GM19351 (cell line): Measurements from ENCODE around the gene SLC44A1.

Source experiments
- ATAC-seq: cut with Tn5 transposase; IDR thresholded peaks from one replicate; pipeline ENCODE4 v1.9.1; 2021; ENCODE audit warnings: mild to moderate bottlenecking, moderate library complexity; ENCODE audit not compliant: unreplicated experiment

The SLC44A1 gene

DNA sequence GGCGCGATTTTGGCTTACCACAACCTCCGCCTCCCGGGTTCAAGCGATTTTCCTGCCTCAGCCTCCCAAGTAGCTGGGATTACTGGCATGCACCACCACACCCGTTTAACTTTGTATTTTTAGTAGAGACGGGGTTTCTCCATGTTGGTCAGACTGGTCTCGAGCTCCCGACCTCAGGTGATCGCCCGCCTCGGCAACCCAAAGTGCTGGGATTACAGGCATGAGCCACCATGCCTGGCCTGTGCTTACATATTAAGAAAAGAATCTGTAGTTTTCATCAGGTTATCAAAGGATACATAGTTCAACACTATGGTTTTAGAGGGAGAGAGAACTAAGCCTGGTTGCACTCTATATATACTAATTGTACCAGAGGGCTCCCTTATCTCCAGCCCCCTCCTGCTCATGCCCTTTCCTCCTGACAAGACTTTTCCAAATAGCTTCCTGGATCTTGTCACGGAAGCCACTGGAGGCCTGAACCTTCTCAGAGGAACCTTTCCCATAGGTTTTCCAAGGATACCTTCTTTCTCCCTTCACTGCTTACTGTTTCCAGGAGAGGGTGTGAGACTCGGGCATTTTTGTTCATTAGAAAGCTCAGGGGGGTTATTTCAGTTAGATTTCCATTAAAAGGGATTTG, 53.1 kb downstream of the SLC44A1 start:
- no peak for ATAC-seq

DNA sequence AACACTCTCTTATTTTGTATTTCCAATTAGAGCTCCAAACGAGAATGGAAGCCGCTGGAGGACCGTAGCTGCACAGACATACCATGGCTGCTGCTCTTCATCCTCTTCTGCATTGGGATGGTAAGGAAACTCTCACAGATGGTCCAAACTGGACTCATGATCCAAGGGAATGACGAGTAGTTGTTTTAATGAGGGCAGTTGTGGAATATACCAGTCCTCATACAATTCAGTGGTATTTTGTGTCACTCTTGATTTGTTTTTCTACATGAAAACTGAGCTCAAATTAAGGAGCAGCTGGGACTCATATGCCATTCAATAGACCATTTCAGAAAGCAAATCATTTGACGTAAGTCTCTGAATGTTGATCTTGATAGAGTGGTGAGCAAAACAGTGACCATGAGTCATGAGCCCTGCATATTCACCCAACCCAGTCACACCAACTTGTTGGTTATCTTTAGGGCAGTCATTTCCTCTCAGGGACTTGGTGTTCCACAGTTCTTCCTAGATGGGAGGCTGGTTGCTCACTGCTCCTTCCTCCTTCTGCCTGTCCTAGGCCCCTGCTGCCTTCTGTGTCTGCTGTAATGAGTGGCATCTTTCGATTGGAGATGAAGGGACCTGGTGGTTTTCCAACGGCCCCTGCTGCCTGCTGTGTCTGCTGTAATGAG, 54.9 kb downstream of the SLC44A1 start:
- peak; percentile 45 for ATAC-seq

DNA sequence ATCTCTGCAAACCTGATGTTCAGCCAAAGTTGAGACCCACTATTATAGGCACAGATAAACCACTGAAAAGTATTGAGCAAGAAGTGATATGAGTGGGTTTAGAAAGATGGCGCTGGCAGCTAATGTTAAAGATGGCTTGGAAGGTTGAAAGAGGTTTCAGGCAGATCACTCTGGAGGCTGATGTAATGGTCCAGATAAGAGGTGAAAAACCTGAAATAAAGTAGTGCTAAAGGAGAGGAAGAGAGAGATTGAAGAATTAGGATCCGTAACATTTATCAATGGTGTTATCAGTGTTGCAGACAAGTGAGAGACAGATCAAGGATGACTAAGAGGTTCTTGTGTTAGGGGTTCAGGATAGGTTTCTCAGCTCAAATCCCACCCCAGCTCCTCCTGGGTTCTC, 58.3 kb downstream of the SLC44A1 start:
- no peak for ATAC-seq

DNA sequence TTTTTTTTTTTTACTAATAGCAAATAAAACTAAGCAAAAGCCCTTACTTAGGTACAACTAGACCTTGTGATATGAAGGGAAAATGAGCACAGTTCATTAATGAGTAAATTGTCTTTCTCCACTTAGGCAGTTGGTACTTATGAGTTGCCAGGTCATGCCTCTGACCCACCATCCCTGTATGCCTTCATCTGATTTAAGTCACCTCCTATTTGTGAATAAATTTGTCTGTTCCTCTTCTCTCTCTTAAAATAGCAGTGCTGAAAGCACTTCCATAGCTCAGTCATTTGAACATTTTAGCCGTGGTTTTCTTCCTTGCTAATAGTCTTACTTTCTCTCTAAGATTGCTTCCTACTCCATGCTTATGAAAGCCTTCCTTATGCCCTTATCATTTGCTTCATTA, 61.4 kb downstream of the SLC44A1 start:
- no peak for ATAC-seq

DNA sequence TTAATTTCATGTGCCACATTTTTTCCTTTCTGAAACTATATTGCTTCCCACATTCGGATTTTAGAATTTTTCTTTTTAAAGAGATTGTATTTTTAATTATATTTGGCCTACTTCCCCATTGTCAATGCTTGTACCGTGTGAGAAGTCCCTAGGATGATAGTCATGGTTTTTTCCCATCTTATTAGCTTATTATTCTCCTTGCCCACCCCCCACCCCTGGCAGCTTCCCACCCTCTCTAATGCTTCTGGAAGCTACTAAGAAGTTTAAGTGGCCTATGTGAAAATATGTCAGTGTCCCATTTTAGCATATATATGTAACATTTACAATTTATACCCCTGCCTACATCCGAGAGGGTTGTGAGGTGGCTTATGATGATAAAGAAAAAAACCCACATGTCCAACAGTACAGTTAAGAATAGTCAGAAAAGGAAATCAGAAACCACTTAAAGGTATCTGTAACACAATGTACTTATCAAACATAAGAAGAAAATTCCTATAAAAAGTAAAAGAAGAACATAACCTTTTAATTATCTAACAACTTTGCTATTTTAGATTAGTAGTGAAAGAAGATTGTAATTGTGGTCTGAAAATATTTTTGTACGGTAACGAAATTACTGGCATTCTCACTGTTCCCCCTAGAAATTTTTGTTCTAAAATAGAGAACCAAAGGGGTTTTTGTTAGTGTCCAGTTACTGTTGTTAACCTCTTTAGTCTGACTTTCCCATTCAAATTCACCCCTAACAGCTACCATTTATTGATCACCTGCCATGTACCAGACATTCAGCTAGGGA, 62.1 kb downstream of the SLC44A1 start:
- no peak for ATAC-seq

DNA sequence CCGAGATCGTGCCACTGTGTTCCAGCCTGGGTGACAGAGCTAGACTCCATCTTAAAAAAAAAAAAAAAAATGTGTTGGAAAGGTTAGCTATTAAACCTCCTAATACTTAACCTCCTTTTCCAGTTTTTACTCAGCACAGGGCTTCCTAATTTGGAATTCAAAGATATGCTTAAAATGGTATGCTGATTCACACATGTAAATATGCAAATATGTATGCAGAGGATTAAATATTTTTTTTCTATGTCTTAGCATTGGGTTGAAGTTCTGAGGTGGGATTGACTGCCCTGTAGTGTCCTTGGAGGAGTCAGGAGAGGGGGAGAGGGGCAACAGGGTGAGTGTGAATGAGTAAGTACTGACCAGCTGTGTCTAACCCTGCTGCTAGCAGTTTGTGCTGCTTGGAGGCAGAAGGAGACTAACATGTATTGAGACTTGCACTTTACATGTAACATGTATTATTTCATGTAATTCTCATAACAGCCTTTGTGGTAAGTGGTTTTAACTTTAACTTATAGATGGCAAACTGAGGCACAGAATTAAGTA, 63.2 kb downstream of the SLC44A1 start:
- ATAC-seq, result no peak

DNA sequence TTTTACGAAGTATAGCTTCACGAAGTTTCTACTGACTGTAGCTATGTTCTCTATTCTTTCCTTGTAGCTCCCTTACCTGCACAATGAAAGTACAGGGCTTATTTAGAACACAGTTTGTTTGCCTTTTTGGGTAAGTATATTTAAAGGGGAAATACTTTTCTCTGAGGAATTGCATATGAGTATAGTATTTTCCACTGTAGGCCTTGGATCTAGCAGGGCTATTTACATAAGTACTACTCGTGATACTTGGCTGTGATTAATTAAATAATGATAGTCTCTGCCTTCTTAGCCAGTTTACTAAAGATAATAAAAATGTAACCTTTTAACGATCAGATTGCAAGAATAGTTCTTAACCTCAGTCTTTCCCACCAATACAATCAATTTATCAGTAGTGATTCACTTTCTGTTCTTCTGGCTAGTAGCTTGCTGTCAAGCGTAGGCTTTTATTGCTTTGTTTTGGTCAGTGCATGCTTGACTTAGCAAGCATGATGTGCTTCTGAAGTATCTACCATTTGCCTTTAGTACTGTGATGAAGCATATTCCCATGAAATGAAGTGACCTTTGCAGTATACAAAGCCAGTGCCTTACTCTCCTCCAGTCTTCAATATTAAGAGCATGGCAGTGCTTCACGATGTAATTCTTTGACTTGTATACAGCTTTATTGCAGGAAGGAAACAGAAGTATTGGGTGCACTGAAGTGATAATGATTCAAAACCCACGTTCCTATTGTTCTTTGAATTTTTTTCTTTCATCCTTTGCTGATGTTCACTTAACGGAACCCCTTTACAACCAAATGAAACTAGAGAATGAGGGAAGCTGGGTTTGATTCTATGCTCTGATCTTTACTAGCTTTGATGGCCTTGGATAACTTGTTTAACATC, 64.2 kb downstream of the SLC44A1 start:
- ATAC-seq, result no peak

DNA sequence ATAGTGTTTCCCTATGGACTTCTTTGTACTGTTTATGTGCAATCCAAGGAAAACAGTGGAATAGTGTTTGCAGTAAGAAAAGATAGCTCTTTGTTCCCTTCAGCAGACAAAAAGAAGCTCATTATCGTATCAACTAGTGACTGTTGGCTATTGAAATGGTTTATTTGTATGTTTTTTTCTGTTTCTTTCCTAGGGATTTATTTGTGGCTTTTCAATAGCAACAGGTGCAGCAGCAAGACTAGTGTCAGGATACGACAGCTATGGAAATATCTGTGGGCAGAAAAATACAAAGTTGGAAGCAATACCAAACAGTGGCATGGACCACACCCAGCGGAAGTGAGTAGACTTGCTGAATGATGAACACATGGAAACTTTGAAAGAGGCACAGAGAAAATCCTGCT, 65.1 kb downstream of the SLC44A1 start:
- ATAC-seq, result no peak

DNA sequence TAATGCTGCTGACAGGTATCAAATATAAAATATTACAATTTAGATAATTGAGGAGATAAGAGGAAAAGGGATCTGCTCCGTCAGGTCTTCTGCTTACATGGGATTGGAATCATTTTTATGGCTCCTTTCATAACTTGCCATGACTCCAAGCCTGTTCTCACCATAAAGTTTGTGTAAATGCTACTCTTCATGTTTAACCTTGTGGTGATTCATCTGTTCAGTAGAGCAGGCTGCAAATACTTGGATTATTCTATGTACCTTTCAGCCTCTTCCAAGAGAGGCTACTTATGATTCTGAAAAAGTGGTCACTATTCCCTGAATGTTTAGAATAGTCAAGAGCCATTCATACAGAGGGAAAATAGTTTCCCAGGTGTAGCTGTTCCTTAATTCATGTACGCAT, 66.9 kb downstream of the SLC44A1 start:
- no peak for ATAC-seq

DNA sequence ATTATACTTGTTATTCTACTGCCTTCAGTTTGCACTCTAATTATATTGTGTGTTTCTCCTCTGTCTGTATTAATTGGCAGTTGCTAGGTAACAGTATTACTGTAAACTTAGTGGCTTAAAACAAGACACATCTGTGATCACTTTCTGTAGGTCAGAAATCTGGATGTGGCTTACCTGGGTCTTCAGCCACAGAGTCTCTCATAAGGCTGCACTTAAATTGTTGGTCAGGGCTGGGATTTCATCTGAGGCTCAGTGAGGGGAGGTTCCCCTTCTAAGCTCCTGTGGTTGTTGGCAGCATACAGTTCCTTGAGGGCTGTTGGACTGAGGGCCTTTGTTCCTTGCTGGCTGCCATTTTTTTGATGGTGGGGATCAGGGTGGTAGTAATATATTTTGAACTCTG, 68.8 kb downstream of the SLC44A1 start:
- peak; percentile 57 for ATAC-seq

DNA sequence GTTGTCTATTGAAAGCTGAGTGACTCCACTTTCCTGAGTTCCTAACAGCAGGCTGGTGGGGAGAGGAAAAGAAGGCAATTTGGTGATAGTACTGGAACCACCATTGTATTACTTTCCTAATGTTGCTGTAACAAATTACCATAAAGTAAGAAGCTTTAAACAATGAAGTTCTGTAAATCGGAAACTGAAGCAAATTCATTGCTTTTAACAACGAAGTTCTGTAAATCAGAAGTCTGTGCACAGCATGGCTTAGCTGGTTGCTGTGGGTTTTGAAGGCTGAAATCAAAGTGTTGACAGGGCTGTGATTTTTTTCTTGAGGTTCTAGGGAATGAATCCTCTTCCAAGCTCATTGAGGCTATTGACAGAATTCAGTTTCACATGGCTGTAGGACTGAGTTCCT, 72.3 kb downstream of the SLC44A1 start:
- ATAC-seq, result no peak

DNA sequence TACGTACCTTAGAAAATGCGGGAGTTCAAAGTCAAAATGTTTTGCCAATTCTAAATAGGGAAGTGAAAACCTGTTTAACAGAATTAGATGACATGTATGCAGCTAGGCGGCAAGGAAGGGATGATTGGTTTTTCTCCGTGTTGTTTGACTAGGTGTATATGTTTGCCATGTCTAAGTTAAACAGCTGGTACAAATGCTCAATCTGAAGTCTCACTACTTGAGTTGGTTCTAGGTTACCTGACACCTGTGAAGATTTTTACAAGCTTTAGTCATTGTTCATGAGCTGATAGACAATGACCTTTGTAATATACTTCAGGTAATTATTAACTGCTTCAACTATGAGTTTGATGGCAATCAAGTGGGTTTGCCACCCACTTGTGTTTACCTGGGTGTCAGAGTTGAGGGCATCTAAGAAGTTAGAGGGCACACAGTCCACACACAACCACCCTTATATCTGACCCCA, 74.3 kb downstream of the SLC44A1 start:
- peak; percentile 78 for ATAC-seq

DNA sequence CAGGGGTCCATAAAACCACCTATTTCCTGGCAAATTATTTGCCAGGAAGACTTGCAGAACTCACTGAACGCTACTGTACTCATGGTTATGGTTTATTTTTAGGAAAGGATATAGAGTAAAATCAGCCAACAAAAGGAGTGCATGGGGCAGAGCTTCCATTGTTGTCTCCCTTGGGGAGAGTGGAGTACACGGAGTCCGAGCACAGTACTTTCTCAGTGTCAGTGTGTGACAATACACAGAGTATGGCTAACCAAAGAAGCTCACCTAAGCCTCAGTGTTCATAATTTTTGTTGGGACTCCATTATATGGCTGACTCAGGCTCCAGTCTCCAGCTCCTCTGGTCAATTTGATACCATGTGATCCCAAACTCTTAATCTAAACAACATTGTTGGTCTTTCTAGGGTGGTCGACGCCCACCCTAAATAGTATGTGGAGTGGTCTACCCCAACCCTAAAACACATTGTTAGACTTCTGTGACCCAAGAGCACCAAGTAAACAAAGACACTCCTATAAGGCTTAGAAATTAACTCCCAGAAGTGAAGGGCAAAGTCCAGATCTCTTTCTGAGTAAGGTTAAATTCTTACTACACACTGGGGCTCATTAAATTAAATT, 74.9 kb downstream of the SLC44A1 start:
- no peak for ATAC-seq

DNA sequence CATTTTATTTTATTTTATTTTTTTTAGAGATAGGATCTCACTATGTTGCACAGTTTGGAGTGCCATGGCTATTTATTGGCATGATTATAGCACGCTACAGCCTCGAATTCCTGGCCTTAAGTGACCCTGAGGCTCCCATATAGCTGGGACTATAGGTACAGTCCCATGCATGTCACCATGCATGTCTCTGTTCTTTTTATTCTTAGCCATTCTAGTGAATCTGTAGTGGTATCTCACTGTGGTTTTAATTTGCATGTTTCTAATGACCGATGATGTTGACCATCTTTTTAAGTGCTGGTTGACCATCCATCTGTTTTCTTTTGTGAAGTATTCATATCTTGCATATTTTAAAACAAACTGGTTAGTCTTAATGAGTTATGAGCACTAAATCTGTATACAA, 76.1 kb downstream of the SLC44A1 start:
- peak; percentile 78 for ATAC-seq

DNA sequence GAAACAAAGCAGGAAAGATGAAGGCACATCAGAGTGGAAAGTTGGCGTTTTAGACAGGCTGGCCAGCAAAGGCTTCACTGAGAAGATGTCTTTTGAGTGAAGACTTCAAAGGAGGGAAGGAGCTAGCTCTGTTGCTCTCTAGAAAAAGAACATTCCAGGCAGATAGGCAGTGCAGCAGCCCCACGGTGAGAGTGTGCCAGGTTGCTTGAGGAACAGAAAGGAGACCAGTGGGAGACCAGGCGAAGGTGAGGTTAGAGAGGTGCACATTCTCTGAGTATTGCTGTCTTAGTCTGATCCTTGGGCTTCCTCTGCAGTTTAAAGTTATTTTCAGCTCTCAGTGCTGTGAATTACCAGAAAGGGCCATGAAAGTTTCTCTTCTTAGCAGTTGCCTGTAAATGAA, 83.8 kb downstream of the SLC44A1 start:
- no peak for ATAC-seq

DNA sequence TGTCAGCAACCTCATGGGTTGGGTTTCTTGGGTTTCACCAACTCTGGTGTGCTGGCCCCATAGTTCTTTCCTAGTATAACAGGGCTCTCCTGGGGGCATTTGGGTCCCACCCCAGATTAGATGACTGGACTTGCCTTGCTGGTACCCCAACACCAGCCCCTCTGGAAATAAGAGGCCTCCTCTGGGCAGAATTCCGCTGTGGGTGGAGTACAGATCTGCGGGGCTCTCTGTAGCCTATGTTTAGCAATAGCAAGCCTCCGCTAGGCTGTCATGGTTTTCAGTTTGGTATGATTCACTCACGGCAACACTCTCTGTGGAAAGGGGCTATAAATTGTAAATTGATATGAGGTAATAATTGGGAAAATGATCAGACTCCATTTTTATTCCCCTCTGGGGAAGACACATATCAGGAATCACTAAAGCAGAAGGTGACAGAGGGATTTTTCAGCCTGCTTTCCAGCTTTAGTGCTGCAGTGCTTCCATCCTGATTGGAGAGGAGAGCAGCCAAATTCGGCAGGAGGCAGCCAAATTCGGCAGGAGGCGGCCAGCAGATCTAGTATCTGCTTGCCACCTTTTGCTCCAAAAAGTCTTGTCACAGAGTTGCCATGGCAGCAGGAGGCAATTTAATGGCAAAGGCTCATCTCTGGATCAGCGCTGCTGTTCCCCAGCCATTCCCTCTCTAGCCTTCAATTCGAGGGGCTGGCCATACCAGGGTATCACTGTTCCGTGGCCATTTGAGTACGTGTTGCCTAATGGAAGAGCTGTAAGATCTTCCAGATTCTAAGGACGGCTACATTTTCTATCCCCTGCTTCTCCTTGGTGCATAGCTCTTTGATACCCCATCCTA, 84.6 kb downstream of the SLC44A1 start:
- ATAC-seq, result no peak

DNA sequence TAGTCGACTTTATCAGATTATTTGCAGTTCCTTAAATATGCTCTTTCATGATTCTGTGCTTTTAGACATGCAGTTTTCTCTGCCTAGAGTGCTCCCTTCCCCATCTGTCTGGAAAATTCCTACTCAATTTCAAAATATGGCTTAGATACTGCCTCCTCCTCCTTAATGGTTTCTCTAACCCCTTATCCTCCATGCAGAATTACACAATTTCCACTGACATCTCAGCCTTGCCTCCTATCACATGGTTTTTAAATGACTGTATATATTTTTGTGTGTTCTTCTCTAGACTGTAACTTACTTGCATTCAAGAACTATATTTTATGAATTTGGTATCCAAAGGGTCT, 85.2 kb downstream of the SLC44A1 start:
- ATAC-seq, result no peak

DNA sequence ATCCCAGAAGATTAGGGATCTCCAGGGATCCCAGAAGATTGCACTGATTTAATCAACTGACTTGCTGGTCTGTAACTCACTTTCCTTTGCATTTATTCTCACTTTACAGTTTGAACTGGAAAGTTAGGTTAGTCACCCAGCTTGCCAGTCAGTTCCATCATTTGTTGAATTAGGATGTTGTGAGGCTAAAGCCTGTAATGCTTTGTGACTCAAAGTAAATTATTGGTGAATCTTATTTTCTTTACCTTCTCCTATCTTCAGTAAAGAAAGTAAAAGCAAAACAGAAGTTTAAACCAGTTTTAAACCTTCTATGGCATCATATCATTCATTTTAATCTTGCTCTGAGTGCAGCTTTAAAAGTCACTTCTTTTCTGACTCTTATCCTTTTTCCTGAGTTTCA, 85.8 kb downstream of the SLC44A1 start:
- ATAC-seq, result no peak

DNA sequence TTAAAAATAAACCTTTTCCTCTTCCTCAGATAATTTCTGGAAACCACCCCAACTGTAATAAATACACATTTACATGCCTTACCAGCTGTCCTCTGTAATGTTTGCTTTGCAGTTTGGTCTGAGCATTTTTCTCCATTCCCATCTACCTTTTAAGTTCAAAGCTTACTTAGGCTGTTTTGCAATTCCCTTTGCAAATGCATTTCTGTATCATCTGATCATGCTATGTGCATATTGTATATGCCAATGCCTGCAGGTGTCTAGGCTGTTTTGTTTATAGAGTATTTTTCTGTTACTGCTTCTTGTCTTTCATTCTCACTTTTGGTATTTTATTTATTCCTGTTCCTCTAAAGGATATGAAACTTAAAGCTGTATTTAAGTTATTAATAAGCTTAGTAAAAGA, 86.3 kb downstream of the SLC44A1 start:
- ATAC-seq, result peak; percentile 66

DNA sequence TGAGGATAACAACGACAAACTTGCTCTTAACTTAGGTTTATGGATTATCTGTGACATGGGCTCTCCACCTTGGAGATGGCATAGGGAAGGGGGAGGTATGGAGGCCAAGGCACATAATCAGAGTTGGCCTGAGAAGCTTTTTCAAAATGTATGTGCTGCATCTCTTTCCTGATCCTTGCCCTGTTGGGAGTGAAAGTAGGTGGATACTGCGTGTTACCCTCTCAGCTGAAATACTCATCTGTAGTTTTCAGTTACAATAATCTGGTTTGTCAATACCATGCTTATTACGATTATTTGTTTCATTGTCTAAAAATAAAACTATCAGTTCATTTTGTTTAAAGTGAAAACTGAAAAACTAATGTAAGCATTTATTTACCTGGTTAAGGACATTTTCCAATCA, 86.7 kb downstream of the SLC44A1 start:
- peak; percentile 37 for ATAC-seq
